Ovary (tissue), 3 donors: ENCODE measurements around the gene ENGASE.

Experiments
- CTCF ChIP-seq, 3 donors: fragments of 450-650 bp in 2 of 3; fragments of 200-600 bp in 1 of 3; IDR thresholded peaks; one replicate each; pipeline versions ENCODE4 v1.5.1 to v1.8.0; 2016 to 2022; ENCODE audit warnings: antibody characterized with exemption in 3 of 3, mild to moderate bottlenecking in 1 of 3
- EP300 ChIP-seq: sonication (generic); formaldehyde crosslinking; IDR thresholded peaks from one replicate; pipeline ENCODE4 v1.6.1; 2017; ENCODE audit warnings: antibody characterized with exemption
- POLR2A ChIP-seq: fragments of 450-650 bp; IDR thresholded peaks from one replicate; pipeline ENCODE4 v1.6.1; 2017; ENCODE audit warnings: antibody characterized with exemption, mild to moderate bottlenecking, moderate library complexity
- donor health status: DM: no; HTN: no; CAD: no.

GRCh38 chr17:79091226-79091670 lies 16.6 kb downstream of the ENGASE start:
- TF ChIP-seq POLR2A (no peak), CTCF (IDR thresholded peaks at IDR 0.05) (no peak), EP300 (no peak)
